ENCODE data around the gene TRMT2A. TPM values are rescaled to one million over a fixed set of nuclear protein-coding genes. Genes with fewer than 3 reads are reported as not detected.

Gene TRMT2A
- polyA plus RNA-seq, 1 of the 3 experiments (the other 2 are of a cell fraction), result 54.6 TPM

- peak; percentile 53 for TF ChIP-seq PBX3 (IDR thresholded peaks at IDR 0.05)
- TF ChIP-seq MEF2A (IDR thresholded peaks at IDR 0.05; ENCODE audit: borderline replicate concordance, low read depth), result no peak
- TF ChIP-seq NFIC (IDR thresholded peaks at IDR 0.05; ENCODE audit: borderline replicate concordance), result peak; percentile 33; the same call in 1 of the 2 replicates
- TF ChIP-seq GATA2 (CRISPR knock-in tag; IDR thresholded peaks at IDR 0.05), result no peak
- TF ChIP-seq FOXM1 (IDR thresholded peaks at IDR 0.05; ENCODE audit: low read depth), result no peak
- TF ChIP-seq RFX5 (IDR thresholded peaks at IDR 0.05; ENCODE audit: low read length), result no peak
- TF ChIP-seq CHD2 (IDR thresholded peaks at IDR 0.05; ENCODE audit: low read length, partially characterized antibody), result peak; percentile 92
- peak; percentile 66 for TF ChIP-seq ELF1 (IDR thresholded peaks at IDR 0.05)
- TF ChIP-seq IRF3 (IDR thresholded peaks at IDR 0.05; ENCODE audit: low read depth, low read length), result no peak
- TF ChIP-seq RCOR1 (IDR thresholded peaks at IDR 0.05; ENCODE audit: low read length), result no peak; the same call in 1 of the 2 replicates
- TF ChIP-seq TCF12 (IDR thresholded peaks at IDR 0.05), result no peak; the same call in 1 of the 2 replicates
- TF ChIP-seq MAX (IDR thresholded peaks at IDR 0.05; ENCODE audit: low read depth), result peak; percentile 96
- peak; percentile 40; the same call in 1 of the 2 replicates for TF ChIP-seq RXRA (IDR thresholded peaks at IDR 0.05; ENCODE audit: borderline replicate concordance, low read depth)
- TF ChIP-seq MXI1 (IDR thresholded peaks at IDR 0.05; ENCODE audit: low read depth, low read length), result peak; percentile 75; the same call in 1 of the 2 replicates
These were observed at the start of gene TRMT2A (continued) for GRCh38 chr22:20116951-20117632.

GRCh38 chr22:20166703-20167102 lies 49.7 kb upstream of the TRMT2A start:
- Histone ChIP-seq H3K79me2 (ENCODE audit: insufficient read depth) (no peaks in the 10 kb centered on the region), H2AFZ (ENCODE audit: low read depth) (no peak overlapping the region), H4K20me1 (ENCODE audit: insufficient read depth) (no peaks in the 10 kb centered on the region), H3K9ac (no peak overlapping the region), H3F3A (replicated peaks; ENCODE audit: insufficient read depth) (no peaks in the 10 kb centered on the region), H3K4me2 (no peak overlapping the region), H3K4me1 (ENCODE audit: control insufficient read depth in 1 of 2, insufficient read depth in 2 of 2, low read depth in 1 of 2, low read length in 1 of 2) (peaks cover 0 to 2% of the 10 kb centered on the region in 2 experiments; a peak in 1 of 4 replicates), H3K27me3 (ENCODE audit: insufficient read depth) (no peaks in the 10 kb centered on the region; the same call in 1 of the 2 replicates), H3K9me3 (no peaks in the 10 kb centered on the region), H3K27ac (ENCODE audit: low read depth in 2 of 2, low read length in 1 of 2) (no peak overlapping the region), H3K9me2 (no peaks in the 10 kb centered on the region), H3K4me3 (ENCODE audit: low read depth in 2 of 2, low read length in 1 of 2) (no peak overlapping the region), H3K36me3 (replicated peaks in 1 of 2; ENCODE audit: control insufficient read depth in 1 of 2, insufficient read depth in 2 of 2, low read length in 1 of 2) (no peaks in the 10 kb centered on the region)
- TF ChIP-seq IRF3 (IDR thresholded peaks at IDR 0.05; ENCODE audit: low read depth, low read length) (no peak), NRF1 (IDR thresholded peaks at IDR 0.05; ENCODE audit: low read depth, low read length) (no peak), RCOR1 (IDR thresholded peaks at IDR 0.05; ENCODE audit: low read length) (no peak), FOXM1 (IDR thresholded peaks at IDR 0.05; ENCODE audit: low read depth) (no peak), GABPA (IDR thresholded peaks at IDR 0.05; ENCODE audit: low read depth) (no peak)
- POLR2A ChIA-PET, result no interaction called here
- WGBS (ENCODE audit: low lambda C conversion rate), result 42% methylated on average over 7 of the region's 9 CpGs
- DNase-seq, result no peak
- CTCF ChIA-PET, result interaction anchor here (0.9 to 3.6 kb wide), 4 partner anchors 9 to 119 kb away, joined by 3 to 15 read pairs (median 10); no protein-coding TSS in a partner anchor

Measured in SK-N-SH (cell line).